ENCODE measurements around the gene ACAP1. TPM values are rescaled to one million over a fixed set of nuclear protein-coding genes. Genes with fewer than 3 reads are reported as not detected.

ACAP1 gene
- total and polyA plus RNA-seq, 9 of the 15 experiments (the other 6 are each of a cell fraction or from before 2014, with no cell fraction given): 0.15 to 8.5 (median 2.4) TPM

DNA sequence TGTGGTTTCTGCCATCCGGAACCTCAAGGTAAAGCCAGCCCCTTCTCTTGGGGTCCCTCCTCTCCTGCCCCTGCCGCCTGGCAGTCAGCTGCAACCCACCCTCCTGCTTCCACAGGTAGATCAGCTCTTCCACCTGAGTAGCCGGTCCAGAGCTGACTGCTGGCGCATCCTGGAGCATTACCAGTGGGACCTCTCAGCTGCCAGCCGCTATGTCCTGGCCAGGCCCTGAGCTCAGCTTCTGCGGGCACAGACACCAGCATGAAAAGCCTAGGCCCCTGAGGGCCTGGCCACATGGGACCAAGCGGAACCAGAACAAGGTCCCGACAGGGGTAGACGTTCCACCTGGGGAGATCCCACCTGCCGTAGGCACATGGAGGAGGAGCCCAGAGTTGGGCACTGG is 52.5 kb downstream of the ACAP1 start (continued):
- TF ChIP-seq, protein P1, sequence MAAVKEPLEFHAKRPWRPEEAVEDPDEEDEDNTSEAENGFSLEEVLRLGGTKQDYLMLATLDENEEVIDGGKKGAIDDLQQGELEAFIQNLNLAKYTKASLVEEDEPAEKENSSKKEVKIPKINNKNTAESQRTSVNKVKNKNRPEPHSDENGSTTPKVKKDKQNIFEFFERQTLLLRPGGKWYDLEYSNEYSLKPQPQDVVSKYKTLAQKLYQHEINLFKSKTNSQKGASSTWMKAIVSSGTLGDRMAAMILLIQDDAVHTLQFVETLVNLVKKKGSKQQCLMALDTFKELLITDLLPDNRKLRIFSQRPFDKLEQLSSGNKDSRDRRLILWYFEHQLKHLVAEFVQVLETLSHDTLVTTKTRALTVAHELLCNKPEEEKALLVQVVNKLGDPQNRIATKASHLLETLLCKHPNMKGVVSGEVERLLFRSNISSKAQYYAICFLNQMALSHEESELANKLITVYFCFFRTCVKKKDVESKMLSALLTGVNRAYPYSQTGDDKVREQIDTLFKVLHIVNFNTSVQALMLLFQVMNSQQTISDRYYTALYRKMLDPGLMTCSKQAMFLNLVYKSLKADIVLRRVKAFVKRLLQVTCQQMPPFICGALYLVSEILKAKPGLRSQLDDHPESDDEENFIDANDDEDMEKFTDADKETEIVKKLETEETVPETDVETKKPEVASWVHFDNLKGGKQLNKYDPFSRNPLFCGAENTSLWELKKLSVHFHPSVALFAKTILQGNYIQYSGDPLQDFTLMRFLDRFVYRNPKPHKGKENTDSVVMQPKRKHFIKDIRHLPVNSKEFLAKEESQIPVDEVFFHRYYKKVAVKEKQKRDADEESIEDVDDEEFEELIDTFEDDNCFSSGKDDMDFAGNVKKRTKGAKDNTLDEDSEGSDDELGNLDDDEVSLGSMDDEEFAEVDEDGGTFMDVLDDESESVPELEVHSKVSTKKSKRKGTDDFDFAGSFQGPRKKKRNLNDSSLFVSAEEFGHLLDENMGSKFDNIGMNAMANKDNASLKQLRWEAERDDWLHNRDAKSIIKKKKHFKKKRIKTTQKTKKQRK (IDR thresholded peaks at IDR 0.05; ENCODE audit: borderline replicate concordance, low read depth, low read length): no peak
- TF ChIP-seq SMAD4 (CRISPR knock-in tag; conservative IDR thresholded peaks at IDR 0.05) (no peak), GABPB1 (CRISPR knock-in tag; IDR thresholded peaks at IDR 0.05) (no peak), PYGO2 (tag; IDR thresholded peaks at IDR 0.05) (no peak), CCNT2 (IDR thresholded peaks at IDR 0.05; ENCODE audit: borderline replicate concordance, extremely low read depth, insufficient read length, low read depth, low read length) (no peak), GATAD2B (IDR thresholded peaks at IDR 0.05; ENCODE audit: borderline replicate concordance) (no peak), PHF8 (IDR thresholded peaks at IDR 0.05; ENCODE audit: borderline replicate concordance, low read length) (no peak), KLF6 (CRISPR knock-in tag; IDR thresholded peaks at IDR 0.05; ENCODE audit: borderline replicate concordance) (no peak)
- TF ChIP-seq, protein P2, sequence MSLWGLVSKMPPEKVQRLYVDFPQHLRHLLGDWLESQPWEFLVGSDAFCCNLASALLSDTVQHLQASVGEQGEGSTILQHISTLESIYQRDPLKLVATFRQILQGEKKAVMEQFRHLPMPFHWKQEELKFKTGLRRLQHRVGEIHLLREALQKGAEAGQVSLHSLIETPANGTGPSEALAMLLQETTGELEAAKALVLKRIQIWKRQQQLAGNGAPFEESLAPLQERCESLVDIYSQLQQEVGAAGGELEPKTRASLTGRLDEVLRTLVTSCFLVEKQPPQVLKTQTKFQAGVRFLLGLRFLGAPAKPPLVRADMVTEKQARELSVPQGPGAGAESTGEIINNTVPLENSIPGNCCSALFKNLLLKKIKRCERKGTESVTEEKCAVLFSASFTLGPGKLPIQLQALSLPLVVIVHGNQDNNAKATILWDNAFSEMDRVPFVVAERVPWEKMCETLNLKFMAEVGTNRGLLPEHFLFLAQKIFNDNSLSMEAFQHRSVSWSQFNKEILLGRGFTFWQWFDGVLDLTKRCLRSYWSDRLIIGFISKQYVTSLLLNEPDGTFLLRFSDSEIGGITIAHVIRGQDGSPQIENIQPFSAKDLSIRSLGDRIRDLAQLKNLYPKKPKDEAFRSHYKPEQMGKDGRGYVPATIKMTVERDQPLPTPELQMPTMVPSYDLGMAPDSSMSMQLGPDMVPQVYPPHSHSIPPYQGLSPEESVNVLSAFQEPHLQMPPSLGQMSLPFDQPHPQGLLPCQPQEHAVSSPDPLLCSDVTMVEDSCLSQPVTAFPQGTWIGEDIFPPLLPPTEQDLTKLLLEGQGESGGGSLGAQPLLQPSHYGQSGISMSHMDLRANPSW (CRISPR knock-in tag; IDR thresholded peaks at IDR 0.05): no peak

All from K562 (cell line).